Cerebellar nuclear complex (tissue), 1 donor: ENCODE results near the gene PDLIM5.
"Not testable (repeated sequence)": the region's sequence is repeated elsewhere in the genome, so short reads cannot be mapped to it uniquely, and the experiment has no call there.

Experiments used
- DNase-seq, 2 experiments: peaks; one replicate each; lab custom pipeline; 2025; lab: John Stamatoyannopoulos, UW

PDLIM5 gene, protein sequence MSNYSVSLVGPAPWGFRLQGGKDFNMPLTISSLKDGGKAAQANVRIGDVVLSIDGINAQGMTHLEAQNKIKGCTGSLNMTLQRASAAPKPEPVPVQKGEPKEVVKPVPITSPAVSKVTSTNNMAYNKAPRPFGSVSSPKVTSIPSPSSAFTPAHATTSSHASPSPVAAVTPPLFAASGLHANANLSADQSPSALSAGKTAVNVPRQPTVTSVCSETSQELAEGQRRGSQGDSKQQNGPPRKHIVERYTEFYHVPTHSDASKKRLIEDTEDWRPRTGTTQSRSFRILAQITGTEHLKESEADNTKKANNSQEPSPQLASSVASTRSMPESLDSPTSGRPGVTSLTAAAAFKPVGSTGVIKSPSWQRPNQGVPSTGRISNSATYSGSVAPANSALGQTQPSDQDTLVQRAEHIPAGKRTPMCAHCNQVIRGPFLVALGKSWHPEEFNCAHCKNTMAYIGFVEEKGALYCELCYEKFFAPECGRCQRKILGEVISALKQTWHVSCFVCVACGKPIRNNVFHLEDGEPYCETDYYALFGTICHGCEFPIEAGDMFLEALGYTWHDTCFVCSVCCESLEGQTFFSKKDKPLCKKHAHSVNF

DNA sequence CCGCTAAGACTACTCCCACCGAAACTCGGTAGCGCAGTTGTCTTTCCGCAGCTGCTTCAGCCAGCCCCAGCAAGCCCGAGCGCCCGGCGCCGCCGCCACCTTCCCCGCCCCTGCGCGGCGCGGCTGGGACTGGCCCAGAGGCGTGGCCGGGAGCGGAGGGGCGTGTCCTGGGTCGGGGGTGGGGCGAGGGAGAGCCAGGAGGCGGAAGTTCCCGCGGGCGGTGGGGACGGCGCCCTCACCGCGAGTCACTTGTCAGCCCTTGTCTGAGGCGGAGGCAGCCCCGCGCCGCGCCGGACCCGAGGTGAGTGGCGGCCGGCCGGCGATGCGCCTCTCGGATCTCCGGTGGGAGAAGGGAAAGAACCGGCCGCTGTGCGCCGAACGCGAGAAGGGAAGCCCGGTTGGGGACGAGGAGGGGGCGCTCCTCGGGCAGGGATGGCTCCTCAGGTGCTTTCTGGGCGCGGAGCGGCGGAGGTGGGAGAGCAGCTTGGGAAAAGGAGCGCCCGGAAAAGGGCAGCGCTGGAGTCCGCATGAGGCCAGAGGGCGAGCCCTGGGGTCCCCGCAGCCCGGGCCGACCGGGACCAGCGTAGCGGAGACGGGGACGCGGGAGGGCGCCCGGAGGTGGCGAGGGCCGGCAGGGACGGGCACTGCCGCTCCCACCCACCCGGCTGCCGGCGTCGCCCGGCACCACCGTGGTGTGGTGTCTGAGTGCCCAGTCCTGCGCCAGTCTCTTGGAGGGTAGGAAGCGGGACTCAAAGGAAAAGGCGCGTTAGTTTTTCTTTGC, at the start of gene PDLIM5:
PDLIM5 (plus strand) TSS at position 248 of the 781 bp plus-strand sequence. CDS start 3,347 bp downstream, outside the sequence.
- no peak for DNase-seq

- DNase-seq: not testable (repeated sequence)
Observed at GRCh38 chr4:94402439-94402838, 49.3 kb upstream of the PDLIM5 start.

GRCh38 chr4:94403751-94404150, 48.0 kb upstream of the PDLIM5 start:
- DNase-seq: no peak

- DNase-seq: no peak
Observed at GRCh38 chr4:94406668-94407437, 44.9 kb upstream of the PDLIM5 start.

DNA sequence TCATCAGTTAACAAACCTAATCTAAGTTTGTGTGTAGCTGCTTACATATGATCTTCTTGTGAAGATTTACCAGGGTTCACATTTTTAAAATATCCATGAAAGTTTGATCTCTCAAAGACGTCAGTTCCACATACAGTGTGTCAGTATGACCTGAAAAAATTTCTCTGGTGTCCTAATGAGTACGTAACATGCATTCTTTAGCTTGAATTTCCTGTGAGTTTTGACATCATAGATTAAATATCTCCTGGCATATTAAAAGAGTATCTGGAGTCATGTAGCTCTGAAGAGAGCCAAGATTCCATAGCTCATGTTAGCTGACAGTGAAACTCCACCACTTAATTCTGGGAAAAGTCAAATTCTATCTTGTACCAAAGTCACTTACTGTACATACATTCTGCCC, 43.9 kb upstream of the PDLIM5 start:
- DNase-seq: no peak

DNA sequence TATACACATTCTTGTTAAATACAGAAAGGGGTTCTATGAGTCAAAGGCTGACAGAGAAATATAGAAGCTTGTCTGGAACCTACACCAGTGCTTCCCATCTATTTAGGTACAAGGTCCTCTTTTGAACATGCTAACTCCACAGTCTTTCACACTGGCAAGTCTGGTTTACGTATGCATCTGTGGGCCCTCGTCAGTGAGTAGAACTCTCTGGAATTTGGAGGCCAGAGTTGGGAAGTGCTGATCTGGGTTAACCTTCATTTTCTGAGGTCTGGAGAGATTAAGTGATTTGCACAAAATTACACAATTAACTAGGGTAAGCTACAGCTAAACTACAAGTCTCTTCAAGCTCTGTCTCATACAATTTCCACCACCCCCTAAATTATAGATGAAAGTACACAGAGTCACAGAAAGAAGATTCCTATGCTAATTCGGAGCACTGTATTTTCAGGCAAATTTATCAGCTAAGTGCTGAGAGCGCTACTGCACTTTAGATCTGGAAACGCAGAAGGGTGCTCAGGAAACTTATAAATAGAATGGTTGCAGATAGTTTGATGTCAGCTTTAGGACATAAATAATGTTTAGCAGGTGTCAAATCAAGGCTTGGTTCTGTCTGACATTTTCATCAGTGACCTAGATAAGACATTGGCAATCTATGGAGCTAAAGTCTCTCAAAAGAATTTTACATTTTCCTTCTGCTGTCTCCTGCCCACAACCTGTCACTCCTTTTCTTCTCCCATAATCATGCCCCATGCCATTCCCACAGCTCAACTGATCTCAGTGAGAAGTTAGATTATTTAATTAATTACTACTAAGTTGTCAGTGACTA, 43.0 kb upstream of the PDLIM5 start:
- DNase-seq: no peak

GRCh38 chr4:94409375-94409679, 42.4 kb upstream of the PDLIM5 start:
- no peak for DNase-seq

- DNase-seq: no peak
Observed at GRCh38 chr4:94409962-94410361, 41.8 kb upstream of the PDLIM5 start.

- no peak for DNase-seq
Observed at GRCh38 chr4:94410678-94411206, 41.0 kb upstream of the PDLIM5 start.

GRCh38 chr4:94411296-94411695, 40.4 kb upstream of the PDLIM5 start:
- no peak for DNase-seq

DNA sequence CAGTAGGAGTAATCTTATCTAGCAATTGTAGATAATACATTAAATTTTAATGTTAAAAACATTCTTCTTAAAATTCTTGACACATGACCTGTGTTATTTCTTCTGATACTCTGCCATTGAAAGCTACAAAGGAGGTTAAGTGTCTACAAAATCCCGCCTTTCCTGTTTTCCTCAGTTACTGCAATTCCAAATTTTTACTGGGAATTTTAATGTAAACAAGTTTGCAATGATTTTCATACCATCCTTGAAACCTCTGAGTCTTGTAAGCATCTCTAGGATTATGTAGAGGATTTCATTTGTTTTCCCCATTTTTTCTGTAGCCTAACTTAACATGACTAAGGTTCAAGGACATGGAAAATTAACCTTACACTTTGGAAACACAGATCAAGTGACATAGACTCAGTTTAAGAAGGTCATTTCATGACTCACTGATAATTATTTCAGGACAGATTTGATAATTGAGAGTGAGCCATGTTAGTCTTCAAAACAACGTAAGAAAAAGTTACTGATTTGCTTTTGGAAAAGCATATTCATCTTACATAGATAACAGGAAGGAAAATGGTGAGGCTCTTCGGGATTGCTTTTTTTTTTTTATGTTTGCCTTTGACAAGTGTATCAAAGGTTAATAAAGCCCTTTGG, 39.6 kb upstream of the PDLIM5 start:
- no peak for DNase-seq

GRCh38 chr4:94412658-94413038, 39.1 kb upstream of the PDLIM5 start:
- no peak for DNase-seq

- DNase-seq: no peak
Observed at GRCh38 chr4:94413085-94413840, 38.5 kb upstream of the PDLIM5 start.

GRCh38 chr4:94414907-94415306, 36.8 kb upstream of the PDLIM5 start:
- no peak for DNase-seq

DNA sequence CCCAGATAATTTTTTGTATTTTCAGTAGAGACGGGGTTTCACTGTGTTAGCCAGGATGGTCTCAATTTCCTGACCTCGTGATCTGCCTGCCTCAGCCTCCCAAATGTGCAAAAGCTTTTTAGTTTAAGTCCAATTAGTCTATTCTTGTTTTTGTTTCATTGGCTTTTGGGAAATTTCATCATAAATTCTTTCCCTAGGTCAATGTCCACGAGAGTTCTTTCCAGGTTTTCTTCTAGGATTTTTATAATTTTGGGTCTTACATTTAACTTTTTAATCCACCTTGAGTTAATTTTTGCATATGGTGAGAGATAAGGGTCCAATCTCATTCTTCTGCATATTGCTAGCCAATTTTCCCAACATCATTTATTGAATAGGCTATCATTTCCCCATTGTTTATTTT, 36.3 kb upstream of the PDLIM5 start:
- DNase-seq: no peak

GRCh38 chr4:94416335-94416734, 35.4 kb upstream of the PDLIM5 start:
- DNase-seq: no peak

- DNase-seq: no peak
Observed at GRCh38 chr4:94416981-94417380, 34.8 kb upstream of the PDLIM5 start.

DNA sequence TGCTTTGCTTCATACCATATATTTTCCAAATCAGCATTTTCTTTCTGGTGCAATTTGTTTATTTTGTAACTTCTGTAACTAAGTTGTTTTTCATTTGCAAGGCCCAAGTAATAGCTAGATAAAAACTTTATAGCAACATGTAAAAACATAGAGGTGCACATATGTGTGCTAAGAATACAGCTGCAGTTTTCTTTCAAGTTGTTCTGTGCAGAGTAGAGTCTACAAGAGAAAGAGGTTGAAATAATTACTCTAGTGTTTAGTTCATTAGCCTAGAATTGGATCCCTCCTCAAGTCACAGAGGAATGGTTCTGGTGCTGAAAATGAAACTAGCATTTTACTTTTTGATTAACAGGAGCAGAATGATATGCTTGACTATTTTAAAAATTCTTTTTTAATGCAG, 32.2 kb upstream of the PDLIM5 start:
- DNase-seq: no peak

GRCh38 chr4:94419956-94420355, 31.8 kb upstream of the PDLIM5 start:
- no peak for DNase-seq

DNA sequence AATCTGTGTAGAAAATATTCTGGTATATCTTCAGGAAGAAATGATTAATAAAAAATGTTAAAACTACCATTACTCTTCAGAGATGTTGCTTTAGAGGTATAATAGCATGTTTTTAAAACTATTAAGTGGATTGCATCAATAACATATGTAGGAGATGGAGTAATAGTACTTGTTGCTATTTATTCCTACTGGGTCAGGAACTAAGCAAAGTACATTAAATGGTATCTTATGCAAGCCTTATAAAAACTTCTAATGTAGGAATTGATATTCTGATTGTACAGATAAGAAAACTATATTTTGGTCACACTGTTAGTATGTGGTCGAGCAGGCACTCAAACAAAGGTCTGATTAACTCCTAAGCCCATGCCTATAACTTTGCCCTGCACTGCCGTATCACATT, 31.4 kb upstream of the PDLIM5 start:
- no peak for DNase-seq
